Body of pancreas (tissue), 4 donors: ENCODE measurements around the gene NTSR1.

ENCODE experiments used
- POLR2A ChIP-seq, 3 donors: fragments of 450-650 bp; IDR thresholded peaks; one replicate each; pipeline ENCODE4 v1.6.1; 2016; ENCODE audit warnings: antibody characterized with exemption in 3 of 3, mild to moderate bottlenecking in 2 of 3
- TF ChIP-seq, protein P1 (sequence below), 7 experiments: fragments of 450-650 bp in 4 of 7; fragments of 200-600 bp in 3 of 7; sonication (generic) in 3 of 7; IDR thresholded peaks; one replicate each; pipeline ENCODE4 v1.5.1; 2016 to 2019; ENCODE audit warnings: antibody characterized with exemption in 7 of 7

DNA sequence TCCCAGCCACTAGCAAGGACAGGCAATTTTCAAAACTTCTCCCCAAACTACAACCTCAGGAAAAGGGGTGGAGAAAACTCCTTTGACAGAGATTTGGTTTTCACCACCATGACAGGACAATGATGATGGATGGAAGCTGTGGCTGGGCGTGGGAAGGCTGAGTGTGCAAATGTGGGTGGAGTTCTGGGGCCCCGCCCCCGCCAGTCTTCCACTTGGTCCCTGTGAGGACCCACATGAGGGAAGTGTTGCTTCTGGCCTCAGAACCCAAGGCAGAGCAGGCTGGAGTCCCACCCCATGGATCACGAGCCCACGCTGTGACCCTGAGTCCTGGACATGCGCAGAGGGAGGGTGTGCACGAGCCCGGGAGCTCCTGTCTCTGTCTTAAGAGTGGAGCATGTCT lies 66.1 kb downstream of the NTSR1 start:
- TF ChIP-seq, protein P1, sequence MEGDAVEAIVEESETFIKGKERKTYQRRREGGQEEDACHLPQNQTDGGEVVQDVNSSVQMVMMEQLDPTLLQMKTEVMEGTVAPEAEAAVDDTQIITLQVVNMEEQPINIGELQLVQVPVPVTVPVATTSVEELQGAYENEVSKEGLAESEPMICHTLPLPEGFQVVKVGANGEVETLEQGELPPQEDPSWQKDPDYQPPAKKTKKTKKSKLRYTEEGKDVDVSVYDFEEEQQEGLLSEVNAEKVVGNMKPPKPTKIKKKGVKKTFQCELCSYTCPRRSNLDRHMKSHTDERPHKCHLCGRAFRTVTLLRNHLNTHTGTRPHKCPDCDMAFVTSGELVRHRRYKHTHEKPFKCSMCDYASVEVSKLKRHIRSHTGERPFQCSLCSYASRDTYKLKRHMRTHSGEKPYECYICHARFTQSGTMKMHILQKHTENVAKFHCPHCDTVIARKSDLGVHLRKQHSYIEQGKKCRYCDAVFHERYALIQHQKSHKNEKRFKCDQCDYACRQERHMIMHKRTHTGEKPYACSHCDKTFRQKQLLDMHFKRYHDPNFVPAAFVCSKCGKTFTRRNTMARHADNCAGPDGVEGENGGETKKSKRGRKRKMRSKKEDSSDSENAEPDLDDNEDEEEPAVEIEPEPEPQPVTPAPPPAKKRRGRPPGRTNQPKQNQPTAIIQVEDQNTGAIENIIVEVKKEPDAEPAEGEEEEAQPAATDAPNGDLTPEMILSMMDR (IDR thresholded peaks at IDR 0.05): no peak
- no peak for TF ChIP-seq POLR2A (IDR thresholded peaks at IDR 0.05)
